K562 (cell line): ENCODE measurements around the gene CLIC5. TPM values are rescaled to one million over a fixed set of nuclear protein-coding genes. Genes with fewer than 3 reads are reported as not detected.

ENCODE experiments used
- ATAC-seq: fragments of 200-7000 bp; cut with Tn5 transposase; 3 replicates; pipeline ENCODE4 v1.9.1; 2020; ENCODE audit warnings: moderate library complexity
- BruUV-seq: library from RNA; stranded (reverse); fragments of 400-500 nt; replicated peaks from 2 replicates; lab custom pipeline; 2021; lab: Mats Ljungman, UMichigan
- CTCF ChIA-PET: fragments of 300-600 bp; formaldehyde crosslinking; extraction: SDS; loops from one replicate; lab custom pipeline; 2021; ENCODE audit warnings: low intra/inter-chr PET ratio; lab: Yijun Ruan, JAX
- POLR2A ChIA-PET: fragments of 300-600, 350-650 bp; sonication (Branson Sonifier 250); formaldehyde crosslinking; extraction: SDS; loops from one replicate; lab custom pipeline; 2021; ENCODE audit warnings: antibody characterized with exemption, inconsistent platforms; lab: Yijun Ruan, JAX
- DNase-seq, 4 experiments: peaks; one replicate each; pipeline versions ENCODE4 v3.0.0 to v3.0.0-alpha.2; 2011 to 2018; ENCODE audit warnings: low spot score in 3 of 4, mixed read lengths in 3 of 4; ENCODE audit errors: extremely low read depth in 1 of 4
- FAIRE-seq: peaks from 2 replicates; lab custom pipeline; 2011; peaks lifted over from hg19 to GRCh38; lab: Jason Lieb, UNC
- H2AFZ ChIP-seq: 2 replicates; pipeline ENCODE4 v1.6.0; 2011; ENCODE audit warnings: low read depth, low read length, control low read depth, inconsistent platforms
- H3K27ac ChIP-seq: fragments of 200-600 bp; 3 replicates; pipeline ENCODE4 v1.8.0; 2011; ENCODE audit warnings: low read depth, mild to moderate bottlenecking, control low read depth, inconsistent platforms, low read length, moderate library complexity, mixed read lengths; ENCODE audit errors: extremely low read depth
- H3K27me3 ChIP-seq, 2 experiments: fragments of 300-600 bp in 1 of 2; 2 replicates in 1 of 2; 3 replicates in 1 of 2; pipeline versions ENCODE4 v1.6.0 to v1.8.0; 2011; ENCODE audit warnings: inconsistent platforms in 2 of 2, low read length in 2 of 2, mild to moderate bottlenecking in 1 of 2, mixed read lengths in 1 of 2, moderate library complexity in 1 of 2; ENCODE audit not compliant: control insufficient read depth in 2 of 2, insufficient read depth in 2 of 2
- H3K36me3 ChIP-seq: fragments of 300-600 bp; 3 replicates; pipeline ENCODE4 v1.8.0; 2011; ENCODE audit warnings: mild to moderate bottlenecking, low read length, inconsistent platforms; ENCODE audit not compliant: control insufficient read depth, insufficient read depth
- H3K4me1 ChIP-seq, 2 experiments: fragments of 200-600 bp in 1 of 2; replicated peaks in 1 of 2; 2 replicates in 1 of 2; 3 replicates in 1 of 2; pipeline versions ENCODE4 v1.5.1 to v1.8.0; 2011; ENCODE audit warnings: inconsistent platforms in 2 of 2, low read length in 2 of 2, mild to moderate bottlenecking in 1 of 2, mixed read lengths in 1 of 2, moderate library complexity in 1 of 2; ENCODE audit not compliant: control insufficient read depth in 2 of 2, insufficient read depth in 2 of 2
- H3K4me2 ChIP-seq: 2 replicates; pipeline ENCODE4 v1.6.1; 2011; ENCODE audit warnings: low read length, control low read depth, inconsistent platforms, mixed read lengths; ENCODE audit not compliant: insufficient read depth
- H3K4me3 ChIP-seq: fragments of 200-600 bp; sonication (generic), shearing (Covaris generic); 2 replicates; pipeline ENCODE4 v1.5.1; 2016; ENCODE audit warnings: control low read depth, inconsistent platforms
- H3K79me2 ChIP-seq: fragments of 200-600 bp; 3 replicates; pipeline ENCODE4 v1.8.0; 2011; ENCODE audit warnings: low read length, inconsistent platforms; ENCODE audit not compliant: control insufficient read depth, insufficient read depth
- H3K9ac ChIP-seq, 2 experiments: 2 replicates each; pipeline versions ENCODE4 v1.6.0 to v1.6.1; 2011; ENCODE audit warnings: low read depth in 2 of 2, low read length in 2 of 2, control low read depth in 1 of 2, inconsistent platforms in 1 of 2, mild to moderate bottlenecking in 1 of 2, mixed read lengths in 1 of 2; ENCODE audit not compliant: insufficient read depth in 1 of 2
- H3K9me1 ChIP-seq: one replicate; pipeline ENCODE4 v1.6.0; 2011; ENCODE audit warnings: inconsistent platforms, mild to moderate bottlenecking, low read length, moderate library complexity; ENCODE audit not compliant: control insufficient read depth, insufficient read depth
- H3K9me3 ChIP-seq: replicated peaks from 2 replicates; pipeline ENCODE4 v1.5.1; 2011; ENCODE audit warnings: low read depth, low read length, inconsistent platforms; ENCODE audit not compliant: control insufficient read depth, insufficient read depth
- H4K20me1 ChIP-seq: replicated peaks from 2 replicates; pipeline ENCODE4 v1.6.1; 2011; ENCODE audit warnings: low read length, inconsistent platforms, mixed read lengths; ENCODE audit not compliant: control insufficient read depth, insufficient read depth
- ATF6 ChIP-seq: sonication (generic); formaldehyde crosslinking; IDR thresholded peaks from 2 replicates; pipeline ENCODE4 v1.4.0; 2020; ENCODE audit warnings: mild to moderate bottlenecking, missing genetic modification reagents
- CBFA2T2 ChIP-seq: fragments of 450-650 bp; conservative IDR thresholded peaks from 2 replicates; pipeline ENCODE4 v1.6.1; 2017; ENCODE audit warnings: mild to moderate bottlenecking
- COPS2 ChIP-seq: fragments of 450-650 bp; conservative IDR thresholded peaks from 2 replicates; pipeline ENCODE4 v1.6.1; 2016; ENCODE audit warnings: mild to moderate bottlenecking, moderate library complexity
- E2F4 ChIP-seq: sonication (generic); formaldehyde crosslinking; IDR thresholded peaks from 2 replicates; pipeline ENCODE4 v1.8.0; 2022; ENCODE audit warnings: mild to moderate bottlenecking, low read depth, missing genetic modification reagents
- HCFC1 ChIP-seq: IDR thresholded peaks from 2 replicates; pipeline ENCODE4 v1.6.1; 2012; ENCODE audit warnings: low read depth, low read length, improper control_type of control experiment
- KAT7 ChIP-seq: sonication (generic); formaldehyde crosslinking; IDR thresholded peaks from 2 replicates; pipeline ENCODE4 v1.8.0; 2022; ENCODE audit warnings: missing genetic modification reagents, mild to moderate bottlenecking, borderline replicate concordance
- KAT8 ChIP-seq: fragments of 450-650 bp; IDR thresholded peaks from 2 replicates; pipeline ENCODE4 v1.6.1; 2016; ENCODE audit warnings: low read depth, mild to moderate bottlenecking
- NFRKB ChIP-seq: fragments of 450-650 bp; IDR thresholded peaks from 2 replicates; pipeline ENCODE4 v1.6.1; 2016; ENCODE audit warnings: low read depth
- PCBP1 ChIP-seq: fragments of 200-400 bp; formaldehyde crosslinking; IDR thresholded peaks from 2 replicates; pipeline ENCODE4 v1.6.1; 2018; ENCODE audit warnings: mild to moderate bottlenecking, low read depth, low read length; ENCODE audit not compliant: poor library complexity, severe bottlenecking
- PHB ChIP-seq: fragments of 250-450 bp; sonication (Bioruptor Pico); IDR thresholded peaks from 2 replicates; pipeline ENCODE4 v1.5.0; 2021
- RB1 ChIP-seq: fragments of 450-650 bp; IDR thresholded peaks from 2 replicates; pipeline ENCODE4 v1.6.1; 2017; ENCODE audit warnings: low read depth, mild to moderate bottlenecking
- TAF15 ChIP-seq: fragments of 200-400 bp; formaldehyde crosslinking; IDR thresholded peaks from 2 replicates; pipeline ENCODE4 v1.6.1; 2017; ENCODE audit warnings: mild to moderate bottlenecking, low read depth, low read length, moderate library complexity
- TCF15 ChIP-seq: fragments of 250-450 bp; sonication (Bioruptor Pico); IDR thresholded peaks from 2 replicates; pipeline ENCODE4 v1.8.0; 2022; ENCODE audit warnings: moderate library complexity, mild to moderate bottlenecking, inconsistent platforms
- ZBTB7A ChIP-seq: IDR thresholded peaks from 2 replicates; pipeline ENCODE4 v1.6.1; 2011; ENCODE audit warnings: low read depth, mild to moderate bottlenecking, low read length, moderate library complexity, borderline replicate concordance; ENCODE audit not compliant: control insufficient read depth
- ZNF146 ChIP-seq: IDR thresholded peaks from one replicate; pipeline ENCODE4 v1.6.1; 2018; ENCODE audit warnings: missing compliant biosample characterization; ENCODE audit not compliant: unreplicated experiment
- ZNF639 ChIP-seq, 2 experiments: fragments of 200-800 bp in 1 of 2; sonication (Bioruptor generic) in 1 of 2; sonication (generic) in 1 of 2; formaldehyde crosslinking in 1 of 2; IDR thresholded peaks in 1 of 2; conservative IDR thresholded peaks in 1 of 2; 2 replicates each; pipeline versions ENCODE4 v1.5.0 to v1.6.1; 2016 to 2020; ENCODE audit warnings: missing compliant biosample characterization in 1 of 2, missing genetic modification characterization in 1 of 2, missing genetic modification reagents in 1 of 2
- ZNF707 ChIP-seq: fragments of 250-450 bp; sonication (Bioruptor Pico); conservative IDR thresholded peaks from 2 replicates; pipeline ENCODE4 v1.8.0; 2022; ENCODE audit warnings: inconsistent platforms, mild to moderate bottlenecking, moderate library complexity
- in situ Hi-C: fragments of 300-500 bp; cut with MboI; formaldehyde crosslinking; loops from 4 replicates; pipeline ENCODE4 v1.15.0; 2018; ENCODE audit warnings: inconsistent platforms, mixed read lengths
- intact Hi-C: fragments of 100-400 bp; cut with micrococcal nuclease; formaldehyde crosslinking; loops from 2 replicates; pipeline ENCODE4 v1.14.2; 2022
- polyA plus RNA-seq, 8 experiments: library from polyadenylated mRNA; depleted of rRNA in 4 of 8; stranded (reverse) in 5 of 8; unstranded in 3 of 8; fragments of >200 nt; fragmentation: Nextera tagmentation in 2 of 8; fragmentation: Illumina TruSeq in 1 of 8; extraction: Ambion mirVana in 2 of 8; extraction: Trizol in 1 of 8; gene quantifications; 2 replicates each; pipeline versions ENCODE4 v1.2.1 to v1.2.3, GENCODE V29; 2011 to 2014; ENCODE audit warnings: inconsistent platforms in 1 of 8, missing spikeins in 1 of 8
- total RNA-seq, 7 experiments: library from RNA; depleted of rRNA in 6 of 7; stranded (reverse); fragments of >200 nt in 6 of 7; fragmentation: Illumina TruSeq in 2 of 7; extraction: Trizol in 2 of 7; gene quantifications; 2 replicates each; pipeline versions ENCODE4 v1.2.1 to v1.2.3, GENCODE V29; 2011 to 2021; ENCODE audit warnings: low replicate concordance in 1 of 7

The CLIC5 gene
- total and polyA plus RNA-seq, 9 of the 15 experiments (the other 6 are each of a cell fraction or from before 2014, with no cell fraction given), result 0.31 TPM; not detected in 8

GRCh38 chr6:45987856-45988255 is 27.8 kb downstream of the CLIC5 start (continued):
- no peak for TF ChIP-seq TCF15 (CRISPR knock-in tag)

GRCh38 chr6:45986746-45987274 is 28.9 kb downstream of the CLIC5 start:
- no peak overlapping the region for H3K9ac ChIP-seq
- H3K27me3 ChIP-seq, result no peaks in the 10 kb centered on the region
- intact Hi-C loops (no loop called here), in situ Hi-C loops (no loop called here)
- ChIA-PET POLR2A (no interaction called here), CTCF (no interaction called here)
- no peak overlapping the region for H2AFZ ChIP-seq
- FAIRE-seq, result no peak
- no TSS peak for BruUV-seq
- H3K4me3 ChIP-seq, result no peak overlapping the region
- H4K20me1 ChIP-seq, result no peaks in the 10 kb centered on the region
- no peak for ATAC-seq
- no peaks in the 10 kb centered on the region for H3K9me1 ChIP-seq
- H3K4me1 ChIP-seq, result no peaks in the 10 kb centered on the region
- H3K4me2 ChIP-seq, result no peak overlapping the region
- no peaks in the 10 kb centered on the region for H3K36me3 ChIP-seq
- no peak overlapping the region for H3K27ac ChIP-seq
- no peaks in the 10 kb centered on the region for H3K79me2 ChIP-seq
- no peak for DNase-seq
- no peaks in the 10 kb centered on the region for H3K9me3 ChIP-seq
- no peak for TF ChIP-seq ZBTB7A
- no peak for TF ChIP-seq TAF15
- TF ChIP-seq HCFC1, result no peak
- TF ChIP-seq ZNF639 (CRISPR knock-in tag; conservative IDR thresholded peaks at IDR 0.05 in 1 of 2, IDR thresholded peaks at IDR 0.05 in 1 of 2), result no peak
- no peak for TF ChIP-seq KAT7 (CRISPR knock-in tag)
- TF ChIP-seq ZNF707 (CRISPR knock-in tag), result no peak
- TF ChIP-seq NFRKB, result no peak
- TF ChIP-seq ZNF146 (CRISPR knock-in tag), result no peak
- no peak for TF ChIP-seq CBFA2T2
- TF ChIP-seq KAT8, result no peak
- TF ChIP-seq RB1, result no peak
- TF ChIP-seq E2F4 (CRISPR knock-in tag), result no peak
- no peak for TF ChIP-seq PCBP1
- TF ChIP-seq ATF6, result no peak
- TF ChIP-seq PHB (CRISPR knock-in tag), result no peak
- TF ChIP-seq COPS2, result no peak
